Measurements from ENCODE around the gene FABP1.

DNA sequence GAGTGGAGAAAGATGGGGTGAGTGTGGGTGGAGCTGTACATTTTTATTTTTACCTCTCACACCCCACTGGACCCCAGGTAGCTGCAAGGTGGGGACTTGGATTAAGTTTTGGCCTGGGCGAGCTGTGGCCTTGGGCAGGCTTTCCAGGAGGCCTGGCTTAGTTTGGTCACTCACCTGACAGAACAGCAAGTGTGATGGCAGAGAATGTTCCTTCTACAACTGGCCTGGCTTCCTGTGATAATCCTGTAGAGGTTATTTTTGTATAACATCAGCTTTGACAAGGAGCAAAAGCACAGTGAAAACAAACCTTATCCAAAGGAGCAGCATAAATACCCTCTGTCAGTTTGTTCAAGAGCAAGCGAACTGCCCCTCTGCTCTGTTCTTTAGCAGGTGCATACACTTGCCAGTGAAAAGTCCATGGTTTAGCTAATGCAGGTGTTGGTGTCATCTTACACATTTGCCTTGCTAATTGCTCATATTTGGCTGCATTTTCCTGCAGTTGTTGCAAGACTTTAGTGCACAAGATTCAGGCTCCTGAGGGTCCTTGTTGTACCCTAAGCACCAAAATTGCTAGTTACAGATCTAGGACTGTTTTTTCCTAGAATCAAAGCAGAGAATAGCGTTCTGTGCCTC is 48.6 kb upstream of the FABP1 start:
- TF ChIP-seq SP1 (IDR thresholded peaks at IDR 0.05; ENCODE audit: low read depth, low read length) (no peak), POU5F1 (IDR thresholded peaks at IDR 0.05; ENCODE audit: low read depth, low read length) (no peak), TAF1 (IDR thresholded peaks at IDR 0.05; ENCODE audit: low read depth, low read length) (no peak), TEAD4 (IDR thresholded peaks at IDR 0.05; ENCODE audit: low read depth, low read length) (no peak), YY1 (IDR thresholded peaks at IDR 0.05; ENCODE audit: low read depth, low read length) (no peak), EZH2 (IDR thresholded peaks at IDR 0.05; ENCODE audit: low read depth, low read length, severe bottlenecking) (no peak), BACH1 (IDR thresholded peaks at IDR 0.05; ENCODE audit: low read length) (no peak), POLR2A (IDR thresholded peaks at IDR 0.05; ENCODE audit: control extremely low read depth in 1 of 2, low read depth in 2 of 2, low read length in 2 of 2) (no peak)
- TF ChIP-seq, protein P1, sequence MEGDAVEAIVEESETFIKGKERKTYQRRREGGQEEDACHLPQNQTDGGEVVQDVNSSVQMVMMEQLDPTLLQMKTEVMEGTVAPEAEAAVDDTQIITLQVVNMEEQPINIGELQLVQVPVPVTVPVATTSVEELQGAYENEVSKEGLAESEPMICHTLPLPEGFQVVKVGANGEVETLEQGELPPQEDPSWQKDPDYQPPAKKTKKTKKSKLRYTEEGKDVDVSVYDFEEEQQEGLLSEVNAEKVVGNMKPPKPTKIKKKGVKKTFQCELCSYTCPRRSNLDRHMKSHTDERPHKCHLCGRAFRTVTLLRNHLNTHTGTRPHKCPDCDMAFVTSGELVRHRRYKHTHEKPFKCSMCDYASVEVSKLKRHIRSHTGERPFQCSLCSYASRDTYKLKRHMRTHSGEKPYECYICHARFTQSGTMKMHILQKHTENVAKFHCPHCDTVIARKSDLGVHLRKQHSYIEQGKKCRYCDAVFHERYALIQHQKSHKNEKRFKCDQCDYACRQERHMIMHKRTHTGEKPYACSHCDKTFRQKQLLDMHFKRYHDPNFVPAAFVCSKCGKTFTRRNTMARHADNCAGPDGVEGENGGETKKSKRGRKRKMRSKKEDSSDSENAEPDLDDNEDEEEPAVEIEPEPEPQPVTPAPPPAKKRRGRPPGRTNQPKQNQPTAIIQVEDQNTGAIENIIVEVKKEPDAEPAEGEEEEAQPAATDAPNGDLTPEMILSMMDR (IDR thresholded peaks at IDR 0.05; ENCODE audit: control extremely low read depth in 1 of 3, insufficient read depth in 1 of 3, low read depth in 1 of 3, low read length in 3 of 3), result no peak
- TF ChIP-seq, protein P2, sequence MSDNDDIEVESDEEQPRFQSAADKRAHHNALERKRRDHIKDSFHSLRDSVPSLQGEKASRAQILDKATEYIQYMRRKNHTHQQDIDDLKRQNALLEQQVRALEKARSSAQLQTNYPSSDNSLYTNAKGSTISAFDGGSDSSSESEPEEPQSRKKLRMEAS (IDR thresholded peaks at IDR 0.05), result no peak

Data from H1 (cell line).